Measurements from ENCODE around the gene GFER.

GFER gene

GRCh38 chr16:1990351-1991134 lies 6.5 kb downstream of the GFER start:
- H3K4me3 ChIP-seq (ENCODE audit: low read depth, low read length), result peak overlapping the region; percentile 50

DNA sequence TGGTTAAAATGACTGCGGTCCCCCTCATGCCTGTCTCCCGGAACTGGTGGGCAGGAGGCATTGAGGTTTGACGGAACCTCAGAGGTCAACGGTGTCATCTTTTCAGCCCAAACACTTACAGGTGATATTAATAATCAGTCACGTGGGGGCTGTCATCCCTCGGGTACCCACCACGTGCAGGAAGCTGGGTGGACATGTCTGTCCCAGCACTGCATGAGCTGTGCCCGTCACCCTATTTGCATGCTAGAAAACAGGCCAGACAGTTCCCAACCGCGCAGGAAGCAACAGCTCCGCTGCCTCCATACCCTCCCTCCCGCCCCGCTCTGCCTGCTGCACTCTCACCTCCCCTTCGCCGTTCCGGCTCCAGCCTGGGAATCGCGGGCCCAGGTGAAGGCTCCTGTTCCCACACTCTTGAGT lies 7.2 kb downstream of the GFER start:
- no peak overlapping the region for H3K4me3 ChIP-seq (ENCODE audit: low read depth, low read length)

DNA sequence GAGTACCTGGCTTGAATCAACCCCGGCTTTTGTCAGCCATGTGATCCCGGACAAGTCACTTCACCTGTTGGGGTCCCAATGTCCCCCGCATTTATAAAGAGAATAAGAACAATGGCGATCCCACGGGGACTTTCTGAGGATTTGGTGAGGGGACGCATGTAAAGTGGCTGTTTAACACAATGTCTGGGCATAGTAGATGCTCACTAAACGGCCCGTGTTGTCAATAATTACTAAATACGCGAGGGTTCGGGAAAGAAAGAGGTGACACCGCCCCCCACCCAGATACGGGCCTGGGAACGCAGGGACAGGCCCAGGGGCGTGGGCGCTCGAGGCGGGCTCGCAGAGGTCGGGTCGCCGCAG lies 7.6 kb downstream of the GFER start:
- H3K4me3 ChIP-seq (ENCODE audit: low read depth, low read length), result peak overlapping the region; percentile 8

GRCh38 chr16:1991948-1992703 lies 8.1 kb downstream of the GFER start:
- peak overlapping the region; percentile 8 for H3K4me3 ChIP-seq (ENCODE audit: low read depth, low read length)

- H3K4me3 ChIP-seq (ENCODE audit: low read depth, low read length), result no peak overlapping the region
These were observed 8.8 kb downstream of the GFER start for GRCh38 chr16:1992704-1993317.

DNA sequence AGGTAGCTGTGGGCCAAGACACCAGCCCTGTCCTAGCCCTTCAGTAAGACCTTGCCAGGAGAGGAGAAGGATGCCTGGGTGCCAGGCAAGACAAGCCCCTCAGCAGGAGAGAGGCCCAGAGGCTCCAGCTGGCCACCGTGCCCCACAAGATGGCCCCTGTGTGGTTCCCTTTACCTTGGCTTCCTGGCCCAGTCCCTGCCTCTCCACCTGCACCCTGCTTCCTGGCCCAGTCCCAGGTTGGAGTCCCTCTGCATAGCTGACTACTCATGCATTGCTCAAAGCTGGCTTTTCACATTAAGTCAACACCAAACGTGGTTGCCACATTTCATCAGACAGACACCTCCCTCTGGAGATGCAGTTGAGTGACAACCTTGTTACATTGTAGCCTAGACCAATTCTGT lies 9.7 kb downstream of the GFER start:
- H3K4me3 ChIP-seq (ENCODE audit: low read depth, low read length), result no peak overlapping the region

GRCh38 chr16:1997494-1998359 lies 13.7 kb downstream of the GFER start:
- H3K4me3 ChIP-seq (ENCODE audit: low read depth, low read length), result no peak overlapping the region

- no peak overlapping the region for H3K4me3 ChIP-seq (ENCODE audit: low read depth, low read length)
These were observed 14.4 kb downstream of the GFER start for GRCh38 chr16:1998360-1998835.

- H3K4me3 ChIP-seq (ENCODE audit: low read depth, low read length), result no peak overlapping the region
These were observed 15.1 kb downstream of the GFER start for GRCh38 chr16:1998852-1999801.

DNA sequence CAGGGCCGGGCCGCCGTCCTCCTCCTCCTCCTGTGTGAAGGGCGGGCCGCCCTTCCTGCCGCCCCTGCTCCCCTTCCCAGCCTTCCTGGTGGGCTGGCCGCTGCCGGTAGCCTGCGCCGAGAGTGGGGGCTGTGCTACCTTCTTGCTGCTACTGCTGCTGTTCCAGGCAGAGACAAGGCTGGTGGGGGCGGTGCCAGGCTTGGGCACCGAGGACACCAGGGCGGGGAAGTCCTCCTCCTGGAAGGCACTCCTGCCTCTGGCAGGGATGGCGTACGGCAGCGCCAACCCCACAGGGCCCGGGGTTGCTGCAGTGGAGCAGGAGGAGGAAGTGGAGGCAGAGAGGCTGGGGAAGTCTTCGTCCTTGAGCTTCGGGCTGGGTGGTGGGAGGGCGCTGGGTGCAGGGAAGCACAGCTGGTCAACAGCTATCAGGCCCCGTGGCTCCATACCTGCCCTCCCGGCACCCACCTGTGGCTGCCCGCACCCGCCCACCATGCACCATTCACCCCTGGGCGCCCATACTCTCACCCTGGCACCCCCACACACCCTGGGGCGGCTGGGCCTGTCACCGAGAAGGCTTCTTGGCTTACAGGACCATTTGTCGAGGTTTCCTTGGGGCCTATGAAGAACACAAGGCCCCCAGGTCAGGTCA lies 16.0 kb downstream of the GFER start:
- no peak overlapping the region for H3K4me3 ChIP-seq (ENCODE audit: low read depth, low read length)

- H3K4me3 ChIP-seq (ENCODE audit: low read depth, low read length), result no peak overlapping the region
These were observed 17.0 kb downstream of the GFER start for GRCh38 chr16:2001035-2001434.

DNA sequence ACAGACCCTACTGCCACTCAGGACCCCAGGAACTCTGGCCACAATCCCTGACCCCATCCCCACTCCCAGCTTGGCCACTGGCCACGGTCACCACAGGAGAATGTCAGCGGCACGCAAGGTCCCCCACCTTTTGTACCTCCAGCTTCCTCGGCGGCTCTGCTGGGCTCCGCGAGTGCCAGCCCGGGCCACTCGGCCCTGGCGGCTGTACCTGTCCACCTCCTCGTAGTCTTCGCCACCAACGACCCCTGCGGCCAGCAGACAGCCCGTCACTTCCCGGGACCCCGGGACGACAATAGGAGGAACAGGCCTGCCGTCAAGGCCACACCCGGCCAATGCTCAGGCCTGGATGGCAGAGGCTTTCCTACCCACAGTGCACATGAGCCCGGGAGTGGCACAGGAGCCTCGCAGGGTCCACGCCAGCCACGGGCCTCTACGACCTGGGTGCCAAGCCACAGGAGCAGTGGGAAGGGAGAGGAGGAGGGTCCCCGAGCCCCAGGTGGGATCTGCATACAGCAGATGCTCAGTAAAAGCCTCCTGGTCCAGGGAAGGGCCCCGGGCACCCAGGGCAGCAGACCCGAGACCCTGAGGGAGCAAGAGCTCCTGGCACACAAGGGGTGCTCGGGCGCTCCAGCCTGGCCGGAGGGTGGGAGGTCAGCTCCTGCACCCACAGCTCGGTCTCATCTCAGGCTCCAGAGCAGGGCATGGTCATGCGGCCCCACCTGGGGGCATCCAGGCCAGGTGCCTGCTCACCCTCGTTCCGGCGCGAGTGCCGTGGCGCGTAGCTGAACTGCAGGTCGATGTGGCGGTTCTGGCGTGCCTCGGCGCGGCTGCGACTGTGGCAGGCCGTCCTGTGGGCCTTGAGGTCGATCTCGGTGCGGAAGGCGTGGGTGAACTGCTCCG lies 17.7 kb downstream of the GFER start:
- no peak overlapping the region for H3K4me3 ChIP-seq (ENCODE audit: low read depth, low read length)

DNA sequence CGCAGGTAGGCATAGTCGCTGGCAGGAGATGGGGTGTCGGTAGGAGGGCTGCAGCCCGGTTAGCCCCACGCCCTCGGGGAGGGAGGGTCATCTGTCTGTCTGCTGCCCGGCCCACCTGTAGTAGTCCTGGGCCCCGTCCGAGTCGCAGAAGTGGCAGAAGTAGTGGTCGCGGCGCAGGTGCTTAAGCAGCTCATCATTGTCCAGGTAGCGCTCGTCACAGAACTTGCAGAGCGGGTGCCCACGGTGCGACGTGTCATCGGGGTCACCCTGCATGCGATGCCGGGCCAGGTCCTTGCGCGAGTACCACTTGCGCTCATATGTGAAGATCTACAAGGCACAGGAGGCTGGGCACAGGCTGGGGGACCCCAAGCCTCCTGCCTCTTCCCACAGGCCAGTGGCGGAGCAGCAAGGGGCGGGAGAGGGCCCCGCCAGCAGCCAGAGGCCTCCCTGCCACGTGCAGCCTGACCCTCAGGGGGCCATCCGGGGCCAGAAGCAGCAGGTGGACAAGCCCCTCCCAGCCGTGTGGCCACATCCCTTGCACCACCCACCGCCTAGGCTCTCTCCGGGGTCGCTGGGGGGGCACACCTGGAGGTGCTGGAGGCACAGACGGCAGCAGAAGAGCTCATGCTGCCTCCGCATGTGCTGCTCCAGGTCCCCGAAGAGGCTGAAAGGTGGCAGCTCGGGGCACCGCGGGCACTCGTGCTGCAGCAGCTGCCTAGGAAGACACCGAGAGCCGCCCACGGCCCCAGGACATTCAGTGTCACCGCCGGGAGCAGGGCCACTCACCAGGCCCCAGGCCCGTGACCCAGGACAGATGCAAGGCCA lies 18.6 kb downstream of the GFER start:
- H3K4me3 ChIP-seq (ENCODE audit: low read depth, low read length), result no peak overlapping the region

DNA sequence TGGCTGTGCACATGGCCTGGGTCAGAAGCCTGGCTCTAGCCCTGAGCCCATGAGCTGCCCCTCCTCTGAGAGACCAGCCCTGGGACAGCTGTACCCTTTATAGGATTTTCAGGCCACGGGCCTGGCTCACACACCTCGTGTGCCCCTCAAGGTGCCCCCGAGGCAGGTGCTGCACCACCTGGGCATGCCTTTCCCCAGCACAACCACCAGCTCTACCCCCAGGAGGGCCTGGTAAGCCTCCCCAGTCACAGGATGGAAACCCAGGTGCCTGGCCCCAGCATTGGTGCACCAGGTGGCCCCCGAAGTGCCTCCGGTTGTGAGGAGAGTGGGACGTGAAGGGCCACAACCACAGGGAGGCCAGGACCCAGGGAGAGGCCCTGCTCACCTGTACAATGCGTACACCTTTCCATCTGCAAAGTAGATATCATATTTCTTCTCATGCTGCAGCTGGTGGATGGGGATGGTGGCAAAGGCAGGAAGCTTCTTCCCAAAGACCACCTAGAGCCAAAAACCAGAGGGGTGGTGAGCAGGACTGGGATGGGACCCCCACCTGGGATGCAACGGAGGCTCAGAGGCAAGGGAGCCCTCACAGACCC lies 19.3 kb downstream of the GFER start:
- H3K4me3 ChIP-seq (ENCODE audit: low read depth, low read length), result no peak overlapping the region

DNA sequence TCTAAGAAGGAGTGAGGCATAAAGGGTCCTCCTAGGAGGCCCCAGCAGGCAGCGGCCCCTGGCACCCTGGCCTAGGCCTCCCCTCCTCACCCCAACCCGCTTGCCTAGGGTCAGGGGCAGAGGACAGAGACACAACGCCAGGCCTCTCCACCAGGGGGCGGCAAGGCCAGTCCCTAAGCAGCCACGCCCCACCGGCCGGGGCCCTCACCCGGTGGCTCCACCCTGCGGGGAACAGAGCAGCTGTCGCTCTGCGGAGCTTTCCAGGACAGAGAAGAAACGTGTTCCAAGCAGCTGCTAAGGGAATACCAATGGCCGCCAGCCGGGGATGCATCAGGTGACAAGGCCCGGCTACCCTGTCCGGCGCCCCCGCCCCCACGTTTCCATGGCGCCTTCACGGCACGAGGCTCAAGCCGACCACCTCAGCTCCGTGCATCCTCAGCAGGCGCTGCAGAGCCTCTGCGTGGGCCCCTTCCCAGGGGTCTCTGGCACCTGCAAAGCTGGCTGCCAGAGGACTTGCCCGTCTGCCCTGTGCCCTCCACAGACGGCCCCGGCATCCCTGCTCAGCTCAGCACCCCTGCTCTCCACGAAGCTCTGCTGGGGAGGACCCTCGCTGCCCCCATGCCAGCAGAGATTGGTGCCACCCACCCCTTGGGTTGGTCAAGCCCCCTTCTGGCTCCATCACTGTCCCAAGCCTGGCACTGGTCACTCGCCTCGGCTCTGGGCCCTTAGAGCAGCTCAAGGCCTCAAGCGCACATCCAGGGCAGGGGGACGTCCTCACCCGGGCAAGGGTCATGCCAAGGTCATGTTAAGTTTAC lies 20.0 kb downstream of the GFER start:
- no peak overlapping the region for H3K4me3 ChIP-seq (ENCODE audit: low read depth, low read length)
